HepG2 (cell line): ENCODE measurements around the gene TMEM240. TPM values are rescaled to one million over a fixed set of nuclear protein-coding genes. Genes with fewer than 3 reads are reported as not detected.
A peak's percentile ranks its signal among the peaks of the same experiment; 100 is the strongest.
"Not testable (repeated sequence)": the region's sequence is repeated elsewhere in the genome, so short reads cannot be mapped to it uniquely, and the experiment has no call there.

ENCODE experiments used
- ATAC-seq: fragments of 200-7000 bp; cut with Tn5 transposase; 3 replicates; pipeline ENCODE4 v1.9.1; 2020; ENCODE audit warnings: mild to moderate bottlenecking, moderate library complexity
- BruUV-seq: library from RNA; stranded (reverse); fragments of 400-500 nt; replicated peaks from 2 replicates; lab custom pipeline; 2021; lab: Mats Ljungman, UMichigan
- CTCF ChIA-PET: fragments of 300-600 bp; formaldehyde crosslinking; extraction: SDS; loops from one replicate; lab custom pipeline; 2021; ENCODE audit warnings: low total read pairs, inconsistent platforms, low intra/inter-chr PET ratio; lab: Yijun Ruan, JAX
- POLR2A ChIA-PET: fragments of 350-600 bp; sonication (Branson Sonifier 250); formaldehyde crosslinking; loops from one replicate; lab custom pipeline; 2020; ENCODE audit warnings: antibody characterized with exemption, inconsistent platforms; lab: Yijun Ruan, JAX
- DNase-seq: peaks from one replicate; pipeline ENCODE4 v3.0.0-alpha.2; 2015; ENCODE audit warnings: low spot score
- FAIRE-seq: peaks from 3 replicates; lab custom pipeline; 2011; peaks lifted over from hg19 to GRCh38; lab: Jason Lieb, UNC
- H2AFZ ChIP-seq: one replicate; pipeline ENCODE4 v1.6.1; 2011; ENCODE audit warnings: low read length, inconsistent platforms
- H3K27ac ChIP-seq: fragments of 300-600 bp; 3 replicates; pipeline ENCODE4 v1.8.0; 2011; ENCODE audit warnings: mixed run types, mild to moderate bottlenecking, mixed read lengths, low read length, inconsistent platforms; ENCODE audit not compliant: insufficient read depth; ENCODE audit errors: extremely low read length
- H3K27me3 ChIP-seq, 2 experiments: fragments of 200-600 bp in 1 of 2; 2 replicates in 1 of 2; 3 replicates in 1 of 2; pipeline versions ENCODE4 v1.6.0 to v1.8.0; 2011; ENCODE audit warnings: low read length in 2 of 2, mild to moderate bottlenecking in 2 of 2, moderate library complexity in 2 of 2, inconsistent platforms in 1 of 2; ENCODE audit not compliant: insufficient read depth in 2 of 2, control insufficient read depth in 1 of 2
- H3K36me3 ChIP-seq, 2 experiments: fragments of 200-600 bp in 1 of 2; replicated peaks in 1 of 2; 2 replicates in 1 of 2; 3 replicates in 1 of 2; pipeline versions ENCODE4 v1.5.1 to v1.8.0; 2011; ENCODE audit warnings: low read length in 2 of 2, inconsistent platforms in 1 of 2; ENCODE audit not compliant: insufficient read depth in 2 of 2, control insufficient read depth in 1 of 2
- H3K4me1 ChIP-seq: 2 replicates; pipeline ENCODE4 v1.5.1; 2012; ENCODE audit warnings: low read length, inconsistent platforms; ENCODE audit not compliant: insufficient read depth
- H3K4me2 ChIP-seq: 2 replicates; pipeline ENCODE4 v1.6.0; 2011; ENCODE audit warnings: low read depth, low read length, inconsistent platforms
- H3K4me3 ChIP-seq, 3 experiments: fragments of 200-600 bp in 1 of 3; sonication (generic), shearing (Covaris generic) in 1 of 3; replicated peaks in 1 of 3; 2 replicates each; pipeline ENCODE4 v1.5.1; 2011 to 2016; ENCODE audit warnings: low read length in 3 of 3, inconsistent platforms in 2 of 3, low read depth in 2 of 3, mild to moderate bottlenecking in 2 of 3, control low read depth in 1 of 3, mixed read lengths in 1 of 3; ENCODE audit not compliant: insufficient read depth in 1 of 3
- H3K79me2 ChIP-seq: one replicate; pipeline ENCODE4 v1.6.1; 2011; ENCODE audit warnings: low read length, inconsistent platforms; ENCODE audit not compliant: insufficient read depth
- H3K9ac ChIP-seq: 2 replicates; pipeline ENCODE4 v1.6.0; 2011; ENCODE audit warnings: mild to moderate bottlenecking, low read depth, low read length, inconsistent platforms; ENCODE audit not compliant: insufficient read depth
- H3K9me3 ChIP-seq: 2 replicates; pipeline ENCODE4 v1.5.1; 2012; ENCODE audit warnings: mild to moderate bottlenecking, low read length
- H4K20me1 ChIP-seq: 2 replicates; pipeline ENCODE4 v1.6.0; 2011; ENCODE audit warnings: inconsistent platforms, mild to moderate bottlenecking, low read length, moderate library complexity; ENCODE audit not compliant: insufficient read depth
- POLR2A ChIP-seq, 2 experiments: IDR thresholded peaks; 2 replicates each; pipeline ENCODE4 v1.6.1; 2011; ENCODE audit warnings: low read depth in 2 of 2, low read length in 2 of 2, mild to moderate bottlenecking in 1 of 2, moderate library complexity in 1 of 2; ENCODE audit not compliant: insufficient read depth in 1 of 2
- RBFOX2 ChIP-seq: fragments of 200-400 bp; formaldehyde crosslinking; IDR thresholded peaks from 2 replicates; pipeline ENCODE4 v1.6.1; 2017; ENCODE audit warnings: low read depth, mild to moderate bottlenecking, low read length
- WGBS: methylation state at CpG from one replicate; pipeline ENCODE4 v1.1.6; 2017; ENCODE audit warnings: low lambda C conversion rate; 5-methylcytosine and 5-hydroxymethylcytosine counted together
- in situ Hi-C: cut with HindIII; loops from 2 replicates; pipeline ENCODE4 v1.10.0; 2017; ENCODE audit warnings: low pct_unique_long_range_greater_than_20kb; ENCODE audit not compliant: extremely low pct_ligation_motif_present
- intact Hi-C: fragments of 100-400 bp; cut with micrococcal nuclease; formaldehyde crosslinking; loops from one replicate; pipeline ENCODE4 v1.10.0; 2022; ENCODE audit not compliant: unreplicated experiment
- polyA plus RNA-seq, 8 experiments: library from polyadenylated mRNA; depleted of rRNA in 3 of 8; stranded (reverse) in 7 of 8; unstranded in 1 of 8; fragments of >200 nt; fragmentation: Illumina TruSeq in 4 of 8; extraction: Trizol in 4 of 8; gene quantifications; 2 replicates each; pipeline versions ENCODE4 v1.2.1 to v1.2.3, GENCODE V29; 2011 to 2016; ENCODE audit warnings: low read depth in 4 of 8, missing spikeins in 1 of 8, mixed read lengths in 1 of 8; ENCODE audit not compliant: insufficient read depth in 1 of 8
- total RNA-seq, 5 experiments: library from RNA; depleted of rRNA; stranded (reverse); fragments of >200 nt; fragmentation: Illumina TruSeq; extraction: Trizol; gene quantifications; 2 replicates each; pipeline ENCODE4 v1.2.3, GENCODE V29; 2016; ENCODE audit warnings: low read depth in 1 of 5

TMEM240 gene
- total and polyA plus RNA-seq, 2 of the 13 experiments (the other 11 are each of a cell fraction or from before 2014, with no cell fraction given), result 0.17 TPM; not detected in 1

DNA sequence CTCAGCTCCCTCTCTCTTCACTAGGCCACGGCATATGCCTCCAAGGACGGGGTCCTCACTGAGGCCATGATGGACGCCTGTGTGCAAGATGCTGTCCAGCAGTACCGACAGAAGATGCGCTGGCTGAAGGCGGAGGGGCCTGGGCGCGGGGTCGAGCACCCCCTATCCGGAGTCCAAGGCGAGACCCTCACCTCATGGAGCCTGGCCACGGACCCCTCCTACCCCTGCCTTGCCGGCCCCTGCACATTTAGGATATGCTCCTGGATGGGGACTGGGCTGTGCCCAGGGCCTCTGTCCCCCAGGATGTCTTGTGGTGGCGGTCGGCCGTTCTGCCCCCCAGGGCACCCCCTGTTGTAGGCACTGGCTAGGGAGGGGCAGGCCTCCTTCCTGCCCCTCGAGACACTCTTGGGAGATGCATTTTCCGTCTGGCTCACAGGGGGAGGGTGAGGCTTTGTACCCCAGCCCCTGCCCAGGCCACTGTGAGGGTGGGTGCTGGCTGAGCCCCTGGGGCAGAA, 44.9 kb downstream of the TMEM240 start:
- WGBS, result 96% methylated on average over 16 of the region's 18 CpGs
- 0 out of 4 replicates have a peak, but pooled peaks of 1 of the 2 experiments have one; percentile 14 for TF ChIP-seq POLR2A (IDR thresholded peaks at IDR 0.05; ENCODE audit: insufficient read depth in 1 of 2, low read depth in 2 of 2, low read length in 2 of 2)
- in situ Hi-C loops, FAIRE-seq, H4K20me1 ChIP-seq, POLR2A ChIA-PET, H3K9me3 ChIP-seq, H3K79me2 ChIP-seq, CTCF ChIA-PET, H3K4me2 ChIP-seq, intact Hi-C loops, BruUV-seq, H3K9ac ChIP-seq, H3K27ac ChIP-seq, H3K27me3 ChIP-seq, H3K4me3 ChIP-seq, DNase-seq, H2AFZ ChIP-seq, H3K4me1 ChIP-seq: not testable (repeated sequence)
- ATAC-seq, result peak; percentile 13
- H3K36me3 ChIP-seq, result peaks cover 9 to 23% of the 10 kb centered on the region in 2 experiments; a peak in 4 of 5 replicates

GRCh38 chr1:1494311-1494710, 46.1 kb downstream of the TMEM240 start:
- in situ Hi-C loops, DNase-seq, POLR2A ChIA-PET, CTCF ChIA-PET, H4K20me1 ChIP-seq: not testable (repeated sequence)
- 0 out of 2 replicates have a peak, but pooled peaks have one; percentile 17 for TF ChIP-seq RBFOX2
- TF ChIP-seq, all 625 proteins: peak for 1; not testable (repeated sequence) for 624
- H3K4me1 ChIP-seq, ATAC-seq, H3K27ac ChIP-seq, H3K9ac ChIP-seq, H2AFZ ChIP-seq, BruUV-seq, H3K27me3 ChIP-seq, FAIRE-seq, H3K4me3 ChIP-seq, intact Hi-C loops, H3K79me2 ChIP-seq, H3K9me3 ChIP-seq, H3K4me2 ChIP-seq: not testable (repeated sequence)
- peaks cover 11 to 29% of the 10 kb centered on the region in 2 experiments; a peak in 4 of 5 replicates for H3K36me3 ChIP-seq
- 95% methylated on average over 17 of the region's 22 CpGs for WGBS
